ENCODE results near the gene BMF.

GRCh38 chr15:40104865-40105516 is 3.7 kb downstream of the BMF start:
- TF ChIP-seq CTCF (IDR thresholded peaks at IDR 0.05; ENCODE audit: low read depth, low read length) (peak; percentile 87), EZH2phosphoT487 (IDR thresholded peaks at IDR 0.05; ENCODE audit: low read depth) (no peak)
